Adrenal gland (tissue), 5 donors: ENCODE data around the gene LAD1.

Experiments
- CTCF ChIP-seq, 6 experiments: fragments of 450-650 bp in 4 of 6; fragments of 200-600 bp in 2 of 6; sonication (generic) in 1 of 6; IDR thresholded peaks; 1 replicate in 5 of 6; 2 replicates in 1 of 6; pipeline versions ENCODE4 v1.5.1 to v1.8.0; 2016 to 2021; ENCODE audit warnings: antibody characterized with exemption in 6 of 6, mild to moderate bottlenecking in 2 of 6, moderate library complexity in 1 of 6
- POLR2A ChIP-seq, 2 donors: fragments of 450-650 bp; IDR thresholded peaks; one replicate each; pipeline ENCODE4 v1.6.1; 2017; ENCODE audit warnings: antibody characterized with exemption in 2 of 2, mild to moderate bottlenecking in 2 of 2, moderate library complexity in 1 of 2
- donor health status: DM: no; HTN: no; CAD: no.

- TF ChIP-seq CTCF (IDR thresholded peaks at IDR 0.05) (no peak), POLR2A (IDR thresholded peaks at IDR 0.05) (no peak)
Measured at GRCh38 chr1:201370500-201370899, 28.6 kb downstream of the LAD1 start.
